HG03280 (cell line): ENCODE measurements around the gene GSE1.

ENCODE experiments used
- ATAC-seq: cut with Tn5 transposase; IDR thresholded peaks from one replicate; pipeline ENCODE4 v1.9.1; 2021; ENCODE audit warnings: mild to moderate bottlenecking, moderate library complexity; ENCODE audit not compliant: unreplicated experiment

GSE1 gene

GRCh38 chr16:85718153-85718477 lies 105.0 kb downstream of the GSE1 start:
- no peak for ATAC-seq

GRCh38 chr16:85718682-85719081 lies 105.6 kb downstream of the GSE1 start:
- no peak for ATAC-seq

DNA sequence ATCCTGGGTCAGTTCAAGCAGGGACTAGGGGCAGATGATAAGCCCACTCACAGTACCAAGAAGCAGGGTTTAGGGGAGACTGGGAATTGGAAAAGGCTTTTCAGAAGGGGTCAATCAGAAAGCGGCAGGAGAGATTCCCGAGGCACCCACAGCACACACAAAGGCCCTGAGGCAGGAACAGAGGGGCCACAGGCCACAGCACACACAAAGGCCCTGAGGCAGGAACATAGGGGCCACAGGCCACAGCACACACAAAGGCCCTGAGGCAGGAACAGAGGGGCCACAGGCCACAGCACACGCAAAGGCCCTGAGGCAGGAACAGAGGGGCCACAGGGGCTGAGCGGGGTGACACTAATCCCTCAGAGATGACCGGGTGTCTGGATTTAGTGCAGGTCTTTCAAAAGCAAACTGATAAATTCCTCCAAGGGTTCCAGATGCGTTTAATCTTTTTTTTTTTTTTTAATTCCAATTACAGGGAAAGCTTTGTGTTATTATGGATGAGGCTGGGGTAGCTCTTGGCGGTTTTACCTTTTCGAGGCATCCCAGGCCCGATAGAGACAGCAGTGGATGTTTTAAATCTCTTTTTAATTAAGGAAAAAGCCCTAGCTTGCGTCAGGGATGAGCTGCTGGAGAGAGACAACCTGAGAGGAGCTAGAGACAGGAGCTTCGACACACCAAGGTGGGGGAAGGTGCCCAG lies 106.6 kb downstream of the GSE1 start:
- no peak for ATAC-seq

DNA sequence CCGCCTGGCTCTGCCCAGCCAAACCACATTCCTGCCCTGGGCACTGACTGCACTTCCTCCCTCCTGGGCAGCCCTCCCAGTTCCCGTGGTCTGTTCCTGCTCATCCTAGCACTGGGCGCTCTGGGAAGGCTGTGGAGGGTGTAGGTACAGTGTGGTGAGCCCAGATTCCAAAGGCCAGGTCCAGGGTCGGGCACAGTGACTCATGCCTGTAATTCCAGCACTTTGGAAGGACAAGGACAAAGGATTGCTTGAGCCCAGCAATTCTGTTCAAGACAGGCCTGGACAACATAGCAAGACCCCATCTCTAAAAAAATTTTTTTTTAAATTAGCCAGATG lies 107.1 kb downstream of the GSE1 start:
- ATAC-seq: no peak

- ATAC-seq: no peak
Observed at GRCh38 chr16:85722128-85722893, 109.2 kb downstream of the GSE1 start.

- no peak for ATAC-seq
Observed at GRCh38 chr16:85724126-85724879, 111.2 kb downstream of the GSE1 start.

- no peak for ATAC-seq
Observed at GRCh38 chr16:85724936-85725335, 111.8 kb downstream of the GSE1 start.
